MCF 10A (cell line): Measurements from ENCODE around the gene LRFN2. TPM values are rescaled to one million over a fixed set of nuclear protein-coding genes. Genes with fewer than 3 reads are reported as not detected.

Experiments
- BruUV-seq: library from RNA; stranded (reverse); fragments of 400-500 nt; replicated peaks from 2 replicates; lab custom pipeline; 2021; lab: Mats Ljungman, UMichigan
- CTCF ChIA-PET: fragments of 300-600 bp; sonication (Branson Sonifier 250); formaldehyde crosslinking; extraction: SDS; loops from one replicate; lab custom pipeline; 2021; ENCODE audit warnings: antibody characterized with exemption, inconsistent platforms; lab: Yijun Ruan, JAX
- POLR2A ChIA-PET: fragments of 300-600, 350-650 bp; sonication (Branson Sonifier 250); formaldehyde crosslinking; extraction: SDS; loops from one replicate; lab custom pipeline; 2020; ENCODE audit warnings: antibody characterized with exemption, inconsistent platforms; lab: Yijun Ruan, JAX
- DNase-seq: peaks from one replicate; pipeline ENCODE4 v3.0.0-alpha.2; 2018; ENCODE audit not compliant: unreplicated experiment
- H3K27ac Mint-ChIP-seq: one replicate; pipeline ENCODE4 v1.8.0; 2022; ENCODE audit warnings: mild to moderate bottlenecking, low read depth, mixed read lengths; ENCODE audit not compliant: unreplicated experiment
- H3K27me3 Mint-ChIP-seq: one replicate; pipeline ENCODE4 v1.8.0; 2022; ENCODE audit warnings: mixed read lengths; ENCODE audit not compliant: insufficient read depth, unreplicated experiment
- H3K36me3 Mint-ChIP-seq: one replicate; pipeline ENCODE4 v1.8.0; 2022; ENCODE audit warnings: mild to moderate bottlenecking, moderate library complexity, mixed read lengths; ENCODE audit not compliant: insufficient read depth, unreplicated experiment
- H3K4me1 Mint-ChIP-seq: one replicate; pipeline ENCODE4 v1.8.0; 2022; ENCODE audit warnings: mixed read lengths; ENCODE audit not compliant: insufficient read depth, unreplicated experiment
- H3K4me3 Mint-ChIP-seq: one replicate; pipeline ENCODE4 v1.8.0; 2022; ENCODE audit warnings: mild to moderate bottlenecking, moderate library complexity, mixed read lengths; ENCODE audit not compliant: unreplicated experiment
- H3K9me3 Mint-ChIP-seq: one replicate; pipeline ENCODE4 v1.8.0; 2022; ENCODE audit warnings: mixed read lengths; ENCODE audit not compliant: unreplicated experiment
- CTCF ChIP-seq: fragments of 200-600 bp; IDR thresholded peaks from one replicate; pipeline ENCODE4 v1.8.0; 2022; ENCODE audit warnings: antibody characterized with exemption, mild to moderate bottlenecking; ENCODE audit not compliant: unreplicated experiment
- intact Hi-C: fragments of 100-400 bp; cut with micrococcal nuclease; formaldehyde crosslinking; loops from 2 replicates; pipeline ENCODE4 v1.14.1; 2022
- total RNA-seq: library from RNA; stranded (reverse); gene quantifications from 2 replicates; pipeline ENCODE4 v1.2.3, GENCODE V29; 2022

The LRFN2 gene
- total RNA-seq, 1 experiment from 2014 or later = not detected

- no peaks in the 10 kb centered on the region for H3K27me3 Mint-ChIP-seq
- intact Hi-C loops = no loop called here
- H3K27ac Mint-ChIP-seq = no peak overlapping the region
- H3K4me3 Mint-ChIP-seq = no peak overlapping the region
- TF ChIP-seq CTCF = no peak
- H3K9me3 Mint-ChIP-seq = peaks cover 5% of the 10 kb centered on the region
- no TSS peak for BruUV-seq
- no peaks in the 10 kb centered on the region for H3K4me1 Mint-ChIP-seq
- no peak for DNase-seq
- ChIA-PET POLR2A (no interaction called here), CTCF (no interaction called here)
- no peaks in the 10 kb centered on the region for H3K36me3 Mint-ChIP-seq
These were observed 213.9 kb downstream of the LRFN2 start for GRCh38 chr6:40373267-40373666.

- ChIA-PET POLR2A (interaction anchor here (0.7 kb wide), 1 partner anchor 964 kb away, joined by 3 read pairs; the partner anchor contains the start of gene NCR2), CTCF (no interaction called here)
- intact Hi-C loops = no loop called here
- no TSS peak for BruUV-seq
- Mint-ChIP-seq H3K9me3 (peaks cover 2% of the 10 kb centered on the region), H3K36me3 (no peaks in the 10 kb centered on the region), H3K27ac (no peak overlapping the region), H3K4me1 (no peaks in the 10 kb centered on the region), H3K4me3 (no peak overlapping the region), H3K27me3 (no peaks in the 10 kb centered on the region)
- peak; percentile 27 for DNase-seq
- TF ChIP-seq CTCF = no peak
These were observed 215.5 kb downstream of the LRFN2 start for GRCh38 chr6:40371621-40372020.

- Mint-ChIP-seq H3K36me3 (no peaks in the 10 kb centered on the region), H3K4me3 (no peak overlapping the region), H3K27me3 (no peaks in the 10 kb centered on the region), H3K4me1 (no peaks in the 10 kb centered on the region), H3K9me3 (no peaks in the 10 kb centered on the region), H3K27ac (no peak overlapping the region)
- CTCF ChIA-PET = no interaction called here
- POLR2A ChIA-PET = no interaction called here
- no peak for TF ChIP-seq CTCF
- BruUV-seq = no TSS peak
- intact Hi-C loops = no loop called here
- DNase-seq = no peak
These were observed 216.1 kb downstream of the LRFN2 start for GRCh38 chr6:40371095-40371494.

- Mint-ChIP-seq H3K27ac (no peak overlapping the region), H3K4me3 (no peak overlapping the region), H3K36me3 (no peaks in the 10 kb centered on the region), H3K9me3 (peaks cover 4% of the 10 kb centered on the region), H3K4me1 (no peaks in the 10 kb centered on the region), H3K27me3 (no peaks in the 10 kb centered on the region)
- no peak for DNase-seq
- ChIA-PET CTCF (interaction anchor here (0.6 kb wide), 1 partner anchor 525 kb away, joined by 3 read pairs; no protein-coding TSS in a partner anchor), POLR2A (no interaction called here)
- BruUV-seq = no TSS peak
- no peak for TF ChIP-seq CTCF
- intact Hi-C loops = no loop called here
These were observed 217.3 kb downstream of the LRFN2 start for GRCh38 chr6:40369891-40370290.
